GM18951 (cell line): Measurements from ENCODE around the gene VIPR2.
"Not testable (repeated sequence)": the region's sequence is repeated elsewhere in the genome, so short reads cannot be mapped to it uniquely, and the experiment has no call there.

ENCODE experiments used
- POLR2A ChIP-seq: IDR thresholded peaks from 4 replicates; pipeline ENCODE4 v1.6.1; 2011; ENCODE audit warnings: mild to moderate bottlenecking; ENCODE audit not compliant: insufficient read length, insufficient read depth; ENCODE audit errors: extremely low read depth
- in situ Hi-C: fragments of 300-500 bp; cut with MboI; formaldehyde crosslinking; loops from one replicate; pipeline ENCODE4 v1.12.0; 2022; ENCODE audit warnings: low sequenced_read_pairs, mixed read lengths, inconsistent platforms; ENCODE audit not compliant: unreplicated experiment

VIPR2 gene

DNA sequence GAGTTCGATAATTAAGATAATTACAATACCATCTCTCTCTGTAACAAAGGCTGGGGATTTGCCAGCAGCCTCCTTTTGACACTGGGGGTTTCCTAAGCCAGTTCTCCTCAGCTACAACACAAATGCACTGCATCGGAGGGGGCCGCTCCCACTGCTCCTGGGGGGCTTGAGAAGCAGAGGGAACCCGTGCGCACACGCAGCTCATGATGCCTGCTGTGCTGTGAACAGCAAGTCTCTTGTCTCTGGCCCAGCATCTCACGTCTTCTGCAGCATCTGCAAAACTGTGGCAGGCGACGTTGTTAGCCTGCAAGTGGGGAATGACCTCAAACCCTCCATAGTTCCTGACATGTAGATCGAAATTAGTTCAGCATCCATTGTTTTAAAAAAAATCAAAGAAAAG, 5.5 kb downstream of the VIPR2 start:
- in situ Hi-C loops = no loop called here
- no peak for TF ChIP-seq POLR2A

DNA sequence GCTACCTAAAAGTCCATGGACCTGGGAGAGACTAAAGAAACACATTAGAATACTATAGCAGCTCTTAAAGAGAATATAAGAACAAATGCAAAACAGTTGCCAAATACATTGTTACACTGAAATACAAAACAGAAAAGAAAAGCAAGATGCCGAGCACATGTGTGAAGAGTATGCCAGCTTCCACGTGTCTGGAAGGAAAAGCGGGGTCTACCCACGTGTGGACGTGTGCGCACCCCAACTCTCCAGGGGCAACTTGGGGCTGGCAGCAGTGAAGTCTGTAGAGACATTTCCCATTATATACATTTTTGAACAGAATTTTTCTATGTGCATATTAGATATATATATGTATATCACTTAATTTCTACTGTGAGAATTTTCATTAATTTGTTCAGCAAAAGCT, 6.2 kb downstream of the VIPR2 start:
- in situ Hi-C loops = no loop called here
- TF ChIP-seq POLR2A = no peak

DNA sequence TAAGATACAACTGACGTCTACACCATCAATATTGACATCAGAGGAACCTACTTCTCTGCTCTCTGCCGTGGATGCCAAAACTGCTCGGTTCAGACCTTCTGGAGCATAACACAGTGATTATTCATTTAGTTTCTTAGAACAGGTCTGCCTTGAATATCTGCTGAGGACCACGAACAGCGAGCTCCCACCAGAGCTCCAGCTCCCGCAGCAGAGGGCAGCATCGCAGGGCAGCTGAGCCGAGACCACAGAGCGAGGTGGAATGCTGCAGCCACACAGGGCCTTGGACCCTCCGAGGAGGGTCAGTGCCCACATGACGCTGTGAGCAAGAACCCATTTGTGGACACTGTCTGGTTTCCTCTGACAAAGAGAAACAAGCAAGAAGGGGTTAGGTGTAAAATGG, 6.8 kb downstream of the VIPR2 start:
- TF ChIP-seq POLR2A = no peak
- in situ Hi-C loops = no loop called here

DNA sequence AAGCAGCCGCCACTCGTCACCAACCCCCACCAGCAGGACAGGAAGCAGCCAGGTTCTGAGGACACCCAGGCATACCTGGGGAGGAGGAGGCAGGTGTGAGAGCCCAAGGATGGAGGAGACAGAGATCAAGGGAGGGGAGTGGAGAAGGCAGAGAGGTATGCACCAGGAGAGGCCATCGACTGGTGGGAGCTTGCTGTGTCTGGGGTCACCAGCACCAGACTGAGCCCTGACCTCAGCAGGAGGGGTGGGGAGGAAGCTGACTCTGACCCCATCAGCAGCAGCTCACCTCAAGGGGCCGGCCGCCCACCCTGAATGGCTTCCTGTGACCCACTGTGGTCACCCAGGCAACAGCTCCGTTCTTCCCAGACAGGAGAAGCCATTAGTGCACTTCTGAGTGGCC, 7.8 kb downstream of the VIPR2 start:
- in situ Hi-C loops = no loop called here
- TF ChIP-seq POLR2A = no peak

DNA sequence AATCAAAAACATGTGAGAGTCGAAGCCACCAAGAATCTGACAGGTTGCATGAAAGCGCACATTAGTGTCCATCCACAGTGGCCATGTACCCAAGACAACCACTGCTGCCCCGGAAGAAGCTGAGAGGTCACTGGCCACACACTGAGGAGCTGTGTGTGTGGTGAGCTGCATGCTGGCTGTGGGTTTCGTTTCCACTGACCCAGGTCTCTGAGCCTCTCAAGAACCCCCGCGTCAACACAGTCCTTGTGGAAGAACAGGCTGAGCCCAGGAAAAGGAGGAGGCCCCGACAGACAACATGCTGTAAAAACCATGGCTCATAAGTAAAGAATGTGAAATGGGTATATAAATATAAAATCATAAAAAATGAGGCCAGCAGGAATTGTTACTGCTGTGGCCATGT, 8.2 kb downstream of the VIPR2 start:
- in situ Hi-C loops = no loop called here
- TF ChIP-seq POLR2A = no peak

DNA sequence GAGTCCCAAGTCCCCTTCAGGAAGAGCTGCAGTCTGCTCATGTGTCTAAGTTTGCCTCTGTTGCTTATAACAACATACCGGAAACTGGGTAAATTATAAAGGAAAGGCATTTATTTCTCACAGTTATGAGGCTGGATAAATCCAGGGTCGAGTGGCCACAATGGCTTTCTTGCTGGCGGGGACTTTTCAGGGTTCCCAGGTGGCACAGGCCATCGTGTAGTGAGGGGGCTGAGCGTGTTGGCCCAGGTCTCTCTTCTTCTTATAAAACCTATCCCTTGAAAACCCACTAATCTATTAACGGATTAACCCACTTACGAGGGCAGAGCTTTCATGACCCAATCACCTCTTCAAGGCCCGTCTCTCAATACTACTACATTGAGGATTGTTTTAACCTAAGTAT, 8.7 kb downstream of the VIPR2 start:
- in situ Hi-C loops = no loop called here
- no peak for TF ChIP-seq POLR2A

DNA sequence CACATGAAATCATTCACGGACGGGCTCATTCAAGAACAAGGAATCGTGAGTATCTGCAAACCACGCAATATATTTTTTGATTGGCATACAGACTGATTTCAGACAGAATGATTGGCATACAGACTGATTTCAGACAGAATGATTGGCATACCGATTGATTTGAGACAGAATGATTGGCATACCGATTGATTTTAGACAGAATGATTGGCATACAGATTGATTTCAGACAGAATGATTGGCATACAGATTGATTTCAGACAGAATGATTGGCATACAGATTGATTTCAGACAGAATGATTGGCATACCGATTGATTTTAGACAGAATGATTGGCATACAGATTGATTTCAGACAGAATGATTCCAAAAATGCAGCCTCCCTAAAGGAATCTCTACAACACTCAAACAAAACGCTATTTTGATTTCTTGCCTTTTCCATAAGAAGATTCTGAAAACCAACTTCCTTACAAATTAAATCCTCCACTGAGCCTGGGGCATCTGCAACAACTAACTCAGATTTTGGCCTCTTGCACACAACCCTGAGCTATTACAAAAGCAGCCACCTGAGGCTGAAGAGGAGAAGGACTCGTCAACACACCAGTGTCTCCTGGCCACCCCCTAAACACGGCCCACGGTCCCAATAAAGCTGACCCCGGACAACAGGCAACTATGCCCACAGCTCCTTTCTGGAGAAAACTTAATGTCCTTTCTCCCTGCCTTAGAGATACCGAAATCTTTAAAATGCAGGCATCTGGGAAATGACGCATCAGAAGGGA, 11.8 kb downstream of the VIPR2 start:
- in situ Hi-C loops = not testable (repeated sequence)

DNA sequence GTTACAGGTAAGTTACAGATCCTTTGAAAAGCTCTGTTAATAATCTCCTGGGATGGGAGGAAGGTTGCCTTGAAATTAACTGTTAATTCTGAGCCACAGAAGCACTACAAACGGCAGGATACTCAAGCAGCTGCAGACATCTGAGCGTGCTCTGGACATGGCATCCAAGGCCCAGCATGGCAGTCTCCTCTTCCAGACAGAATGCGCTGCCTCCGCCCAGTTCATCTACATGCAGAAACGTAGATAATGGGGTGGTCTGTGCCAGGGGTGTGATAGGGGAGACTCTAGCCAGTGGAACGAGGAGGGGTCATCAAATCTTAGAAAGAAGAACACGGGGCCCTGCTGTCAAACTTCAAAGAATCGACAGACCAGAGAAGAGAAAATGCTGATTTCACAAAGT, 13.8 kb downstream of the VIPR2 start:
- TF ChIP-seq POLR2A = no peak
- in situ Hi-C loops = no loop called here

DNA sequence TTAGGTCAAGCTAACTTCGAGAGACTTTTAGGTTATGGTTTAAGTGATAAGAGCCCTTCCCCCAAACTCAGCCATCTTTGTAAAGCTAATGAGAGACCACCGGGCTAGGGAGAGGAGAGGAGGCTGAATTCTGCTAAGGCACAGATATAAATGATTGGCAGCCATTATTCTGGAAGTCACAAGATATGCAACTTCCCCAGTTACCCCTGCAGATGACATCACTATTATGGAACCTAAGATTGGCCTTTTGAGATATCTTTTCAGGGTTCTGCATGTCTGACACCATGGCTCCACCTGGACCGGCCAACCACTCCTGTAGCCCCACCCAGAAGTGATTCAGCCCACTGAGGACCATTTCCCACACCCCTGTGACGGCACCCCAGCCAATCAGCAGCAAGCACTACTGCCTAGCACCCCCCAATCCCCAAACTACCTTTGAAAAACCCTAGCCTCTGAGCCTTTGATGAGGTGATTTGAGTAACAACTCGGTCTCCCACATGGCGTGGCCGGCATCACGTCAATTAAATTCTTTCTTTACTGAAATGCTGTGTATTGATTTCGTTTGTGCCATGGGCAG, 14.4 kb downstream of the VIPR2 start:
- in situ Hi-C loops = no loop called here
- no peak for TF ChIP-seq POLR2A

DNA sequence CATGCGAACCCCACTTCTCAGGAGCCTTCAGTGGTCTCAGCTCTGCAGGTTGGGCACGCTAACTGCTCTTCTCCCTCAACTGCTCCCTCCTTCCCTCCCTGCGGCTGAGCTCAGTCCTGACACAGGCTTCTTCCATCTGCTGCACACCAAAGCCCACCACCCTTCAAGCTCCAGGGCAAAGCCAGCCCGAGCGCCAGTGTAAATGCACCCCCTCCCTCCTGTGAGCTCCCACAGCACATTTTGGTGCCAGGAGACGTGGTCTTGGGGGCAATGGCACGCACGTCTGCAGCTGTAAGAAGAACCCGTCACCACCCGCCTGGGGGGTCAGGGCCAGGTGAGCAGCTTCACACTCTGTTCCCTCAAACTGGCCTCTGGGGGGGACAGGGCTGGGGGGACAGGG, 15.9 kb downstream of the VIPR2 start:
- in situ Hi-C loops = no loop called here
- TF ChIP-seq POLR2A = no peak

DNA sequence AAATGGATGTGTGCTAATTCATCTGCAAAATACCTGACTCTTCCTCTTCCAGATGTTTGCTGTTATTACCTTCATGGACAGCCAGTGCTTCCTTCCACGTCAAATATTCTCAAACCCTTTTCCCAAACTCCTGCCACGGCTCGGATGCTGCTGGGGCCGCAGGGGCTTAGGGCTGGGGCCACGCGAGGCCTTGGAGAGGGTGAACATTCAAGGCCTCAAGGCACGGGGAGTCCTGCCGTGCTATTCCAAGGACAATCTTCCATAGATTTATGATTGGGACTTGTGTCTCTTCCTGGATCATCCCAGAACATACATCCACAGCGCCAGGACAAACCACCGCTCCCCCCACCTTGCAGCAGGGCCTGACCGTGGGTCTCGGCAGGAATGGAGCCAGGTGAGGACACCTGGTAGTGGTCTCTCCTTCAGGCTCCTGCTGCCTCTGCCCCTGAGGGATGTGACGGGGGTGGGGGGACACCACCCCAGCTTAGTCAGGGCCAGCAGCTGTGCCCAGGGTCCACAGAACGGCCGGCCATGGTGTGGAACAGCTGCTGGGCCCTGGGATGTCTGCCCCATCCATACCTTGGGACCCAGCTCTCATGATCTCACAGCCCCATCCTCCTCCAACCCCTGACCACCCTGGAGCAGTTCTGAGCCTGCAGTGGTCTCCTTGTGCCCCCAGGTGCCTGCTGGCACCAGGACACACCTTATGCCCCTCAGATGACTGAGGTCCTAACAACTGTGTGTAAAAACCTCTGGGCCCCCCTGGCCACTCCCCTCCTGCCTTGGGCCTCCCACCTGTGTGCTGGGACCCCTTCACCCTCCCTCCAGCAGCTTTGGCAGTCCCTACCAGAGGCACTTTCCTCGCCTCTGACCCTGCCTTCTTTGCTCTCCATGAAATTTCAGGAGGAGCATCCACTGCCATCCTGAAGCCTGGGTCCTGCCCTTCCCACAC, 16.7 kb downstream of the VIPR2 start:
- in situ Hi-C loops = no loop called here
- TF ChIP-seq POLR2A = no peak

DNA sequence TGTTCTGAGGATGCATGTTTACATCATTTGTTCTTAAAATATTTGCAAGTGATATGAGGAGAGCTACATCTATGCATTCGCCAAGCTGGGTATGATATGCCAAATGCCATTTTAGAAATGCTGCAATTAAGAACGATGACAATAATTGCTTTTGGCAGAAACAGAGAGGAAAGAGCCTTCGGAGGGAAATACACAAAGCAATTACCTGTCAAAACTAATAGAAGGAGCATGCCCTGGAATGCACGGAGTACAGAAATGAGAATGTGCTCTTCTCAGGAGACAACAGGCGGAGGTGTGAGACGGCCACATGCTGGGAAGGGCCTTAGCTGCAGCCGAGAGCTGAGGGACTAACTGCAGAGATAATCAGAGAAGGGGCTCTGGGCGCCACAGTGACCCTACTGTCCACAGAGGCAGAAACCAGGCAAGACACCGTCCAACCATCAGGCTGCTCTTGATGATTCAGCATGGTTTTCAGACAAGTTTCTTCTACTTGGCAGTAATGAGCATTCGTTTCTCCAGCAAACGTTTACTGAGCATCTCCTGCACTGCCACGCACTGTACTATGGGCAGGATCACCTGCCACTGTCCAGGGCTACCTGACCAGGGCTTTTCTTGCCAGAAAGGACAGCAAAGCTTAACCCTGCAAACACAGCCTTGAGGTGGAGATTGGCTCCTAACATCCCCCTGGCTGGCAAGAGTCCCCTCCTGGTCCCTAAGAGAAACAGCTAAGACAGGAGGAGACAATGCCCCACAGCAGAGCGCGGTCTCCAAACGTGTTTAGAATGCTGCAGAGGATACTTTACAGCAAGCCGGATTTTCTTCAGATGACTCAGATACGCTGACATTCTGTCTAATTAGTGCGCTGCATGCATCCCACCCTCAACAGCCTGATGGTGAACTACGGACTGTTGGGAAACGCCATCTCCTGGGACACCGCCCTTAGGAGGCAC, 18.1 kb downstream of the VIPR2 start:
- in situ Hi-C loops = no loop called here

DNA sequence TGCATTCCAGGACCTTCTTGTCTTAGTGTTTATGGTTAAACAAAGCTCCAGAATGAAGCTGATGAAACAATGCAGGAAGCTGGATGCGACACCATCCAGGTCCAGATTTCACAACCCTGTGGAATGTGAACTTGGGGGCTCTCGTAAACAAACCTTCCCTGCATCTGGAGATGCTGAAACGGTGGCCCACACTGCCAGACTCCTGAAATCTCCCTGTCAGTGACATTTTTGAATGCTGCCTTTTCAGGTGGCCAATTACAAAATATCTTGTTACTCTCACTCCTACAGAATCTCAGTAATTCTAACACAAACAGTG, 18.8 kb downstream of the VIPR2 start:
- TF ChIP-seq POLR2A = no peak
- in situ Hi-C loops = no loop called here

More for the DNA sequence above, 18.1 kb downstream of the VIPR2 start:
- no peak for TF ChIP-seq POLR2A
